Prostate gland (tissue), 2 donors: ENCODE measurements around the gene TACC2.

Source experiments
- POLR2A ChIP-seq: fragments of 450-650 bp; IDR thresholded peaks from one replicate; pipeline ENCODE4 v1.6.1; 2016; ENCODE audit warnings: antibody characterized with exemption, mild to moderate bottlenecking
- TF ChIP-seq, protein P1 (sequence below), 4 experiments: fragments of 200-600 bp in 2 of 4; fragments of 450-650 bp in 2 of 4; sonication (generic) in 2 of 4; IDR thresholded peaks; 1 replicate in 3 of 4; 2 replicates in 1 of 4; pipeline ENCODE4 v1.5.1; 2016 to 2019; ENCODE audit warnings: antibody characterized with exemption in 4 of 4, mild to moderate bottlenecking in 2 of 4, moderate library complexity in 2 of 4

DNA sequence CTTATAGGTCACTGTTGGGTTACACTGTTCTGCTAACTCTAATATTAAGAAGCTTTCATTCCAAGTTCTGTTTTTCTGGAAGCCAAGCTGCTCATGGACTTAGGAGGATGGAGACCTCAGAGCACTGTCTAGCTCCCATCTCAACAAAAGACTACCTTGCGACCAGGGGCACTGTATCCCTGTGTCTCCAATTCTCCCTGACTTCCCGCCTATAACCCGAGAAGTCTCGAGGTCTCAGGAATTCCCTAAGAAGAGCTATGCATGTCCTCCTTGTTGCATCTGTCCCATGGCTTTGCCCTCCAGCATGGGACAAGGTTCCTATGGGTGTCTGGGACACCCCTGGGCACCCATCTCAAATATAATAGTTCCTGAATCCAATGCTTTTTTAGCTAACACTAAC, 313.4 kb downstream of the TACC2 start:
- TF ChIP-seq, protein P1, sequence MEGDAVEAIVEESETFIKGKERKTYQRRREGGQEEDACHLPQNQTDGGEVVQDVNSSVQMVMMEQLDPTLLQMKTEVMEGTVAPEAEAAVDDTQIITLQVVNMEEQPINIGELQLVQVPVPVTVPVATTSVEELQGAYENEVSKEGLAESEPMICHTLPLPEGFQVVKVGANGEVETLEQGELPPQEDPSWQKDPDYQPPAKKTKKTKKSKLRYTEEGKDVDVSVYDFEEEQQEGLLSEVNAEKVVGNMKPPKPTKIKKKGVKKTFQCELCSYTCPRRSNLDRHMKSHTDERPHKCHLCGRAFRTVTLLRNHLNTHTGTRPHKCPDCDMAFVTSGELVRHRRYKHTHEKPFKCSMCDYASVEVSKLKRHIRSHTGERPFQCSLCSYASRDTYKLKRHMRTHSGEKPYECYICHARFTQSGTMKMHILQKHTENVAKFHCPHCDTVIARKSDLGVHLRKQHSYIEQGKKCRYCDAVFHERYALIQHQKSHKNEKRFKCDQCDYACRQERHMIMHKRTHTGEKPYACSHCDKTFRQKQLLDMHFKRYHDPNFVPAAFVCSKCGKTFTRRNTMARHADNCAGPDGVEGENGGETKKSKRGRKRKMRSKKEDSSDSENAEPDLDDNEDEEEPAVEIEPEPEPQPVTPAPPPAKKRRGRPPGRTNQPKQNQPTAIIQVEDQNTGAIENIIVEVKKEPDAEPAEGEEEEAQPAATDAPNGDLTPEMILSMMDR (IDR thresholded peaks at IDR 0.05): no peak
- TF ChIP-seq POLR2A: no peak
